Endothelial cell of umbilical vein (primary cell): ENCODE data around the gene ANKRD39. TPM values are rescaled to one million over a fixed set of nuclear protein-coding genes. Genes with fewer than 3 reads are reported as not detected.

Source experiments
- BruUV-seq: library from RNA; stranded (reverse); fragments of 400-500 nt; replicated peaks from 2 replicates; lab custom pipeline; 2021; lab: Mats Ljungman, UMichigan
- CTCF ChIA-PET: fragments of 300-600, 350-600 bp; sonication (Branson Sonifier 250); formaldehyde crosslinking; loops from one replicate; lab custom pipeline; 2021; ENCODE audit warnings: antibody characterized with exemption, inconsistent platforms; lab: Charles Lee
- POLR2A ChIA-PET: fragments of 300-600, 350-600 bp; sonication (Branson Sonifier 250); formaldehyde crosslinking; loops from one replicate; lab custom pipeline; 2021; ENCODE audit warnings: antibody characterized with exemption, inconsistent platforms; lab: Charles Lee
- DNase-seq: peaks from one replicate; pipeline ENCODE4 v3.0.0-alpha.2; 2011; ENCODE audit warnings: low read depth, low spot score
- FAIRE-seq: peaks from 2 replicates; lab custom pipeline; 2011; peaks lifted over from hg19 to GRCh38; lab: Jason Lieb, UNC
- H2AFZ ChIP-seq: 2 replicates; pipeline ENCODE4 v1.6.0; 2012; ENCODE audit warnings: low read depth, low read length, control low read depth, inconsistent platforms
- H3K27ac ChIP-seq: 2 replicates; pipeline ENCODE4 v1.5.1; 2011; ENCODE audit warnings: low read depth, mild to moderate bottlenecking, control low read depth, low read length, moderate library complexity; ENCODE audit not compliant: insufficient read depth
- H3K27me3 ChIP-seq, 2 experiments: 2 replicates each; pipeline versions ENCODE4 v1.6.0 to v1.6.1; 2011; ENCODE audit warnings: low read length in 2 of 2, mixed read lengths in 1 of 2; ENCODE audit not compliant: control insufficient read depth in 2 of 2, insufficient read depth in 2 of 2
- H3K36me3 ChIP-seq, 2 experiments: 2 replicates in 1 of 2; 3 replicates in 1 of 2; pipeline ENCODE4 v1.5.1; 2011; ENCODE audit warnings: low read length in 2 of 2, mild to moderate bottlenecking in 1 of 2, moderate library complexity in 1 of 2; ENCODE audit not compliant: control insufficient read depth in 2 of 2, insufficient read depth in 2 of 2; ENCODE audit errors: extremely low read depth in 1 of 2
- H3K4me1 ChIP-seq: 3 replicates; pipeline ENCODE4 v1.5.1; 2011; ENCODE audit warnings: mild to moderate bottlenecking, low read length; ENCODE audit not compliant: control insufficient read depth, insufficient read depth; ENCODE audit errors: extremely low read depth
- H3K4me2 ChIP-seq: 2 replicates; pipeline ENCODE4 v1.6.1; 2011; ENCODE audit warnings: low read length, control low read depth, mixed read lengths; ENCODE audit not compliant: insufficient read depth
- H3K4me3 ChIP-seq, 3 experiments: fragments of 200-600 bp in 1 of 3; sonication (generic), shearing (Covaris generic) in 1 of 3; replicated peaks in 1 of 3; 2 replicates each; pipeline ENCODE4 v1.5.1; 2011 to 2016; ENCODE audit warnings: control low read depth in 3 of 3, low read length in 3 of 3, mild to moderate bottlenecking in 2 of 3, inconsistent platforms in 1 of 3, low read depth in 1 of 3, moderate library complexity in 1 of 3; ENCODE audit not compliant: insufficient read depth in 1 of 3
- H3K79me2 ChIP-seq: 2 replicates; pipeline ENCODE4 v1.6.0; 2012; ENCODE audit warnings: low read length, inconsistent platforms; ENCODE audit not compliant: control insufficient read depth, insufficient read depth
- H3K9ac ChIP-seq: replicated peaks from 2 replicates; pipeline ENCODE3; 2011; ENCODE audit warnings: low read length, control low read depth; ENCODE audit not compliant: insufficient read depth; ENCODE audit errors: extremely low read depth
- H3K9me1 ChIP-seq: replicated peaks from 3 replicates; pipeline ENCODE4 v1.6.0; 2011; ENCODE audit warnings: mild to moderate bottlenecking, low read length; ENCODE audit not compliant: control insufficient read depth, insufficient read depth; ENCODE audit errors: extremely low read depth
- H3K9me3 ChIP-seq: replicated peaks from 2 replicates; pipeline ENCODE4 v1.5.1; 2012; ENCODE audit warnings: low read length, inconsistent platforms; ENCODE audit not compliant: control insufficient read depth, insufficient read depth
- H4K20me1 ChIP-seq: replicated peaks from 2 replicates; pipeline ENCODE3; 2011; ENCODE audit warnings: mild to moderate bottlenecking, low read length; ENCODE audit not compliant: control insufficient read depth, insufficient read depth; ENCODE audit errors: extremely low read depth
- EZH2 ChIP-seq: IDR thresholded peaks from 2 replicates; pipeline ENCODE4 v1.6.1; 2012; ENCODE audit warnings: borderline replicate concordance, low read depth, mild to moderate bottlenecking, moderate library complexity, low read length, inconsistent platforms; ENCODE audit not compliant: severe bottlenecking
- FOS ChIP-seq: IDR thresholded peaks from 2 replicates; pipeline ENCODE4 v1.6.1; 2011; ENCODE audit warnings: mild to moderate bottlenecking, low read length, moderate library complexity, borderline replicate concordance; ENCODE audit not compliant: insufficient read depth
- GATA2 ChIP-seq: IDR thresholded peaks from 2 replicates; pipeline ENCODE4 v1.7.0; 2011; ENCODE audit warnings: low read depth, mild to moderate bottlenecking, moderate library complexity, mixed read lengths, low read length; ENCODE audit not compliant: insufficient read length, insufficient read depth
- JUN ChIP-seq: IDR thresholded peaks from 2 replicates; pipeline ENCODE4 v1.6.1; 2011; ENCODE audit warnings: borderline replicate concordance, low read depth; ENCODE audit not compliant: insufficient read length, insufficient read depth
- MYC ChIP-seq: IDR thresholded peaks from one replicate; pipeline ENCODE4 v1.6.1; 2011; ENCODE audit warnings: mild to moderate bottlenecking, low read depth, low read length
- POLR2A ChIP-seq: IDR thresholded peaks from 2 replicates; pipeline ENCODE4 v1.6.1; 2012; ENCODE audit warnings: low read depth, mild to moderate bottlenecking, control low read depth, low read length
- POLR2AphosphoS5 ChIP-seq: IDR thresholded peaks from 2 replicates; pipeline ENCODE4 v1.6.1; 2012; ENCODE audit warnings: low read depth, mild to moderate bottlenecking, control low read depth, low read length, moderate library complexity; ENCODE audit not compliant: insufficient read depth
- dilution Hi-C: fragments of 300-500 bp; cut with MboI; formaldehyde crosslinking; loops from one replicate; pipeline ENCODE4 v1.15.0; 2019; ENCODE audit warnings: low sequenced_read_pairs; ENCODE audit not compliant: extremely low pct_ligation_motif_present
- intact Hi-C: fragments of 100-400 bp; cut with micrococcal nuclease; formaldehyde crosslinking; loops from one replicate; pipeline ENCODE4 v1.10.0; 2022
- polyA plus RNA-seq, 4 experiments: library from polyadenylated mRNA; depleted of rRNA in 3 of 4; stranded (reverse) in 3 of 4; unstranded in 1 of 4; fragments of >200 nt; gene quantifications; 2 replicates each; pipeline versions ENCODE4 v1.2.1 to v1.2.3, GENCODE V29; 2011 to 2012; ENCODE audit warnings: missing spikeins in 1 of 4
- total RNA-seq: library from RNA; stranded (reverse); gene quantifications from 2 replicates; pipeline ENCODE4 v1.2.3, GENCODE V29; 2021
- TF ChIP-seq, protein P1 (sequence below): IDR thresholded peaks from 2 replicates; pipeline ENCODE4 v1.6.1; 2011; ENCODE audit not compliant: insufficient read depth, insufficient read length
- TF ChIP-seq, protein P2 (sequence below), 2 donors: IDR thresholded peaks; 1 replicate in 1 of 2; 2 replicates in 1 of 2; pipeline ENCODE4 v1.5.1; 2011; ENCODE audit warnings: low read length in 2 of 2, mild to moderate bottlenecking in 2 of 2, moderate library complexity in 2 of 2, control low read depth in 1 of 2, inconsistent platforms in 1 of 2, low read depth in 1 of 2; ENCODE audit not compliant: insufficient read depth in 1 of 2; ENCODE audit errors: extremely low read depth in 1 of 2

Gene ANKRD39
- total and polyA plus RNA-seq, 2 donors (not counting 3 experiments of a cell fraction or from before 2014, with no cell fraction given) = 14.7 to 17.9 TPM

DNA sequence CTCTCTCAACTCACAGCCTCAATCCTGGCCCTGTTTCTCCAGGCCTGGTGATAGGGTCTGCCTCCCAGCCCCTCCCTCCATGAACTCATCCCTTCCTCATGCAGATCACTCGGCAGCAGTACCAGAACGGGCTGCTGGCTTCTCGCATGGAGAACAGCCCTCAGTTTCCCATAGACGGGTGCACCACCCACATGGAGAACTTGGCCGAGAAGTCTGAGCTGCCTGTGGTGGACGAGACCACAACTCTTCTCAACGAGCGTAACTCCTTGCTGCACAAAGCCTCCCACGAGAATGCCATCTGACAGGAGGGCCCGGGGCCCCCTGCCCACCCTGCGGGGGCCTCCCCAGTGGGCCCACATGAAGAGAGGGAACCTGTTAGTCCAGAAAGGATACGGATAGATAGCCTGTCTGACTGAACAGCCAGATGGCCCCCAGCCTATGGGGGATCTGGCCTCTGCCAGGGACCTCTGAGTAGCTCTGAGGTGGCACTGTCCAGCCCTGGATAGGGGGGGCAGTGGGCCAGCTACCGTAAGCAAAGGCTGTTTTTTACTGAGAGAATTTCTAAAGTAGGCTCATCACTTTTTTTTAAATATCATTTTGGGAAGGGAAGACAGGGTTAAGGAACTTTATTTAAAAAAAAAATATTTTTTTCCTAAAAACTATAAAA lies 48.5 kb downstream of the ANKRD39 start:
- H4K20me1 ChIP-seq = no peaks in the 10 kb centered on the region
- H3K9ac ChIP-seq = no peak overlapping the region
- FAIRE-seq = no peak
- H3K27ac ChIP-seq = no peak overlapping the region
- POLR2A ChIA-PET = no interaction called here
- no peaks in the 10 kb centered on the region for H3K4me1 ChIP-seq
- no peak overlapping the region for H3K4me3 ChIP-seq
- TF ChIP-seq GATA2 (no peak), EZH2 (no peak), FOS (no peak), POLR2AphosphoS5 (no peak), POLR2A (no peak), JUN (no peak), MYC (no peak)
- TF ChIP-seq, protein P1, sequence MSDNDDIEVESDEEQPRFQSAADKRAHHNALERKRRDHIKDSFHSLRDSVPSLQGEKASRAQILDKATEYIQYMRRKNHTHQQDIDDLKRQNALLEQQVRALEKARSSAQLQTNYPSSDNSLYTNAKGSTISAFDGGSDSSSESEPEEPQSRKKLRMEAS = no peak
- TF ChIP-seq, protein P2, sequence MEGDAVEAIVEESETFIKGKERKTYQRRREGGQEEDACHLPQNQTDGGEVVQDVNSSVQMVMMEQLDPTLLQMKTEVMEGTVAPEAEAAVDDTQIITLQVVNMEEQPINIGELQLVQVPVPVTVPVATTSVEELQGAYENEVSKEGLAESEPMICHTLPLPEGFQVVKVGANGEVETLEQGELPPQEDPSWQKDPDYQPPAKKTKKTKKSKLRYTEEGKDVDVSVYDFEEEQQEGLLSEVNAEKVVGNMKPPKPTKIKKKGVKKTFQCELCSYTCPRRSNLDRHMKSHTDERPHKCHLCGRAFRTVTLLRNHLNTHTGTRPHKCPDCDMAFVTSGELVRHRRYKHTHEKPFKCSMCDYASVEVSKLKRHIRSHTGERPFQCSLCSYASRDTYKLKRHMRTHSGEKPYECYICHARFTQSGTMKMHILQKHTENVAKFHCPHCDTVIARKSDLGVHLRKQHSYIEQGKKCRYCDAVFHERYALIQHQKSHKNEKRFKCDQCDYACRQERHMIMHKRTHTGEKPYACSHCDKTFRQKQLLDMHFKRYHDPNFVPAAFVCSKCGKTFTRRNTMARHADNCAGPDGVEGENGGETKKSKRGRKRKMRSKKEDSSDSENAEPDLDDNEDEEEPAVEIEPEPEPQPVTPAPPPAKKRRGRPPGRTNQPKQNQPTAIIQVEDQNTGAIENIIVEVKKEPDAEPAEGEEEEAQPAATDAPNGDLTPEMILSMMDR (IDR thresholded peaks at IDR 0.05; ENCODE audit: extremely low read depth in 1 of 2, insufficient read depth in 1 of 2, low read depth in 1 of 2, low read length in 2 of 2) = no peak
- H2AFZ ChIP-seq = no peak overlapping the region
- no peaks in the 10 kb centered on the region for H3K36me3 ChIP-seq
- intact Hi-C loops = no loop called here
- no TSS peak for BruUV-seq
- DNase-seq = no peak
- H3K4me2 ChIP-seq = no peak overlapping the region
- H3K79me2 ChIP-seq = no peaks in the 10 kb centered on the region
- H3K9me1 ChIP-seq = no peaks in the 10 kb centered on the region
- dilution Hi-C loops = no loop called here
- H3K9me3 ChIP-seq = no peaks in the 10 kb centered on the region
- H3K27me3 ChIP-seq = no peaks in the 10 kb centered on the region
- CTCF ChIA-PET = interaction anchor here (1.4 kb wide), 1 partner anchor 46 kb away, joined by 3 read pairs; no protein-coding TSS in a partner anchor
